Thoracic aorta (tissue), 2 donors: ENCODE results near the gene FNIP2. TPM values are rescaled to one million over a fixed set of nuclear protein-coding genes. Genes with fewer than 3 reads are reported as not detected.

ENCODE experiments used
- ATAC-seq: fragments of 150-250 bp; one replicate; pipeline ENCODE4 v1.8.0; 2017; ENCODE audit warnings: low read depth; ENCODE audit not compliant: insufficient number of reproducible peaks, low FRiP score
- DNase-seq: peaks from one replicate; pipeline ENCODE4 v3.0.0-alpha.2; 2020; ENCODE audit warnings: low spot score
- H3K27ac ChIP-seq, 2 donors: fragments of 200-600 bp; sonication (generic); 1 replicate in 1 of 2; 2 replicates in 1 of 2; pipeline ENCODE4 v1.5.1; 2016; ENCODE audit warnings: mild to moderate bottlenecking in 2 of 2, moderate library complexity in 2 of 2
- H3K27me3 ChIP-seq: fragments of 200-600 bp; sonication (generic); replicated peaks from 2 replicates; pipeline ENCODE4 v1.6.0; 2016; ENCODE audit warnings: mild to moderate bottlenecking; ENCODE audit not compliant: insufficient read depth
- H3K36me3 ChIP-seq: fragments of 200-600 bp; sonication (generic); one replicate; pipeline ENCODE4 v1.5.1; 2016
- H3K4me1 ChIP-seq, 2 donors: fragments of 200-600 bp; sonication (generic); 1 replicate in 1 of 2; 2 replicates in 1 of 2; pipeline versions ENCODE4 v1.5.1 to v1.6.0; 2016; ENCODE audit warnings: low read depth in 2 of 2, mild to moderate bottlenecking in 1 of 2; ENCODE audit not compliant: control insufficient read depth in 1 of 2
- H3K4me3 ChIP-seq: fragments of 200-600 bp; sonication (generic); 2 replicates; pipeline ENCODE4 v1.5.1; 2016; ENCODE audit warnings: mild to moderate bottlenecking
- H3K9me3 ChIP-seq: fragments of 200-600 bp; sonication (generic); 2 replicates; pipeline ENCODE4 v1.5.1; 2016
- total RNA-seq, 2 donors: library from RNA; depleted of rRNA; stranded (reverse); fragments of >200 nt; gene quantifications; one replicate each; pipeline versions ENCODE4 v1.1.0 to v1.2.3, GENCODE V29; 2016
- TF ChIP-seq, protein P1 (sequence below): fragments of 200-600 bp; sonication (generic); IDR thresholded peaks from one replicate; pipeline ENCODE4 v1.5.1; 2019; ENCODE audit warnings: antibody characterized with exemption

Gene FNIP2
- total RNA-seq, 2 donors from 2014 or later, result 47.9 to 121 TPM

DNA sequence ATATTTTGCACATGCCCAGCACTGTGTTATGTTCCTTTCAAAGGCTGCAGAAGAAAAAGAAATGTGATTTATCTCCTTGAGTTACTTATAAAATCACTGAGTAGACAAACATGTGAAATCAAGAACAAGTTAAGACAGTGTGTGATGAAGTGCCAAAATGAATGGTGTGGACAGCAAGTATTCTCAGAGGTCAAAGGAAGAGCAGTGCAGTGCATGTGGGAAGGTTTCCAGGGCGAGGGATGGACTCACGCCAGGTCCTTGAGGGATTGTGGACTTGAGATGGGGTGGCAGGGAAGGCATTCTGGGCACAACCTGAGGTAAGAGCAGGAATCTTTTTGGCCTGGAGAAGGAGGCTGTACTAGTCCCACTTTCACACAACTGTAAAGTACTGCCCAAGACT lies 115.5 kb downstream of the FNIP2 start:
- ATAC-seq (no peak), DNase-seq (no peak)
- Histone ChIP-seq H3K9me3 (no peaks in the 10 kb centered on the region), H3K4me1 (peaks cover 0 to 11% of the 10 kb centered on the region in 2 donors), H3K27ac (no peak overlapping the region), H3K27me3 (no peaks in the 10 kb centered on the region), H3K4me3 (no peak overlapping the region), H3K36me3 (peaks cover 6% of the 10 kb centered on the region)
- TF ChIP-seq, protein P1, sequence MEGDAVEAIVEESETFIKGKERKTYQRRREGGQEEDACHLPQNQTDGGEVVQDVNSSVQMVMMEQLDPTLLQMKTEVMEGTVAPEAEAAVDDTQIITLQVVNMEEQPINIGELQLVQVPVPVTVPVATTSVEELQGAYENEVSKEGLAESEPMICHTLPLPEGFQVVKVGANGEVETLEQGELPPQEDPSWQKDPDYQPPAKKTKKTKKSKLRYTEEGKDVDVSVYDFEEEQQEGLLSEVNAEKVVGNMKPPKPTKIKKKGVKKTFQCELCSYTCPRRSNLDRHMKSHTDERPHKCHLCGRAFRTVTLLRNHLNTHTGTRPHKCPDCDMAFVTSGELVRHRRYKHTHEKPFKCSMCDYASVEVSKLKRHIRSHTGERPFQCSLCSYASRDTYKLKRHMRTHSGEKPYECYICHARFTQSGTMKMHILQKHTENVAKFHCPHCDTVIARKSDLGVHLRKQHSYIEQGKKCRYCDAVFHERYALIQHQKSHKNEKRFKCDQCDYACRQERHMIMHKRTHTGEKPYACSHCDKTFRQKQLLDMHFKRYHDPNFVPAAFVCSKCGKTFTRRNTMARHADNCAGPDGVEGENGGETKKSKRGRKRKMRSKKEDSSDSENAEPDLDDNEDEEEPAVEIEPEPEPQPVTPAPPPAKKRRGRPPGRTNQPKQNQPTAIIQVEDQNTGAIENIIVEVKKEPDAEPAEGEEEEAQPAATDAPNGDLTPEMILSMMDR, result no peak

- Histone ChIP-seq H3K27me3 (no peaks in the 10 kb centered on the region), H3K4me3 (no peak overlapping the region), H3K36me3 (peaks cover 10% of the 10 kb centered on the region), H3K4me1 (peaks cover 0 to 11% of the 10 kb centered on the region in 2 donors), H3K27ac (no peak overlapping the region), H3K9me3 (no peaks in the 10 kb centered on the region)
- DNase-seq (no peak), ATAC-seq (no peak)
- TF ChIP-seq, protein P1, result no peak
Measured at GRCh38 chr4:158885564-158885963, 116.7 kb downstream of the FNIP2 start.

DNA sequence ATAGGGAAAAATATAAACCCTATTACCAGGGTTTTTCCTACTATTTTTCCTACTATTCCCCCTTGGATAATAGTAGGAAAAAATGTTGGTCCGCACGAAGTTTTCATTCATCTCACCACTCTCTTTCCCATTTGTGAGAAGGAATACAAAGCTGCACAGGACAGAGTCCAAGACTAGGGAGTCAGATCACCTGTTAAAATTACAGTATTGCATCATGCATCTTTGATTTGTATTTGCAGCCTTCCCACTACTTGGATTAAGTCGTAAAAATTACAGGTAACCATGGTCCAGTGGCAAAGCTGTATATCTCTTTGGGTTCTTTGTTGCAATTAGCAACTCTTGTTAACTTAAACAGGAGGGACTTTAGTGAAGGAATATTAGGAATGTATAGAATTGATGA lies 121.5 kb downstream of the FNIP2 start:
- Histone ChIP-seq H3K4me1 (no peaks in the 10 kb centered on the region), H3K4me3 (no peak overlapping the region), H3K27me3 (no peaks in the 10 kb centered on the region), H3K36me3 (peaks cover 25% of the 10 kb centered on the region), H3K27ac (no peak overlapping the region), H3K9me3 (no peaks in the 10 kb centered on the region)
- DNase-seq (no peak), ATAC-seq (no peak)
- TF ChIP-seq, protein P1, result no peak

- DNase-seq, result no peak
- TF ChIP-seq, protein P1, result no peak
- Histone ChIP-seq H3K27me3 (no peaks in the 10 kb centered on the region), H3K27ac (no peak overlapping the region), H3K4me3 (no peak overlapping the region), H3K9me3 (no peaks in the 10 kb centered on the region), H3K36me3 (peaks cover 25% of the 10 kb centered on the region), H3K4me1 (peaks cover 5 to 9% of the 10 kb centered on the region in 2 donors)
- ATAC-seq, result no peak
Measured at GRCh38 chr4:158891256-158891655, 122.4 kb downstream of the FNIP2 start.

DNA sequence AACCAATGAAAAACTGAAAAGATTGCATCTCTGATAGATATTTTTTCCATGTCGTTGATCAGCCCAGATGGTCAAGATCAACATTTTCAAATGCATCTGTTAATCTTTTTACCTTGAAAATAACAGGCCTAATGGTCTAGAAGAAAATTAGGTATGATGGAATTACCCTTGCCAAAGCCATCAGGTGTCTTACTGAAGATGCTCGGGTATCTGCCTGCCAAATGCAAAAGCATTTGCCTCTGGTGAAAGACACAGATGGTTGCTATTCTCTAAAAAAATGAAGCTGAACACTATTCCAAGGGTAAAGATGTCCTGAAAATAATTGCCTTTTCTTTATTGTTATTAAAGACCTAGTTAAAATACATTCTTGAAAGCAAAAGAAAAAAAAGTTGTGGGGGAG lies 126.0 kb downstream of the FNIP2 start:
- DNase-seq (no peak), ATAC-seq (no peak)
- Histone ChIP-seq H3K27me3 (no peaks in the 10 kb centered on the region), H3K4me3 (no peak overlapping the region), H3K9me3 (no peaks in the 10 kb centered on the region), H3K4me1 (peaks cover 6 to 12% of the 10 kb centered on the region in 2 donors), H3K27ac (no peak overlapping the region), H3K36me3 (peaks cover 22% of the 10 kb centered on the region)
- TF ChIP-seq, protein P1, result no peak
